ENCODE data around the gene TSKU.

- TF ChIP-seq EZH2 (IDR thresholded peaks at IDR 0.05; ENCODE audit: low read depth), result no peak
- TF ChIP-seq CTCF (conservative IDR thresholded peaks at IDR 0.05), result no peak
Observed at GRCh38 chr11:76793391-76794291, 10.5 kb downstream of the TSKU start.
